ENCODE data around the gene FARP2. TPM values are rescaled to one million over a fixed set of nuclear protein-coding genes. Genes with fewer than 3 reads are reported as not detected.
"Not testable (repeated sequence)": the region's sequence is repeated elsewhere in the genome, so short reads cannot be mapped to it uniquely, and the experiment has no call there.

Gene FARP2
- total RNA-seq, 1 experiment from 2014 or later: 74.5 TPM

- H3K4me1 ChIP-seq (replicated peaks): no peaks in the 10 kb centered on the region
- H3K27me3 ChIP-seq (replicated peaks): no peaks in the 10 kb centered on the region
- peaks cover 95% of the 10 kb centered on the region for H3K36me3 ChIP-seq
- no peaks in the 10 kb centered on the region for H3K9me3 ChIP-seq (replicated peaks)
- DNase-seq (ENCODE audit: low read depth in 1 of 2, low spot score in 2 of 2): no peak
- H3K4me3 ChIP-seq: no peak overlapping the region
- no peak overlapping the region for H3K27ac ChIP-seq
Observed at GRCh38 chr2:241499146-241499965, 143.3 kb downstream of the FARP2 start.

DNA sequence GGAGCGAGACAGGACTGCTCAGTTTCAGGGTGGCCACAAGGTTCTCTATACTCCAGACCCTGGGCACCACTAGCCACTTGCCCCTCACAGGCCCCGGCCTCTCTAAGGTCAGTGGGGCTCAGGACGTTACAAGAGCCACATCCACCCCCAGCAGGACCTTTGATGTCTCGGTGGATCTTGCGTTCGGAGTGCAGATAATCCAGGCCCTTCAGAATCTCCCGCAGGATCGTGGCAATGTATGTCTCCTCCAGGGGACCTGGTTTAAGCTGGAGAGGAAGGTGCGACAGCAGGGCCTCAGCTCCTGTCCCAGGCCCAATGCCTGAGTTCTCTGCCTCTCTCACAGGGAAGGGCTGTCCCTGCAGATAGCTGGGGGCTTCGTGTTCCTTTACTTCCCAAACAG, 143.9 kb downstream of the FARP2 start:
- Histone ChIP-seq H3K36me3 (peaks cover 94% of the 10 kb centered on the region), H3K27me3 (replicated peaks) (no peaks in the 10 kb centered on the region), H3K27ac (no peak overlapping the region), H3K9me3 (replicated peaks) (no peaks in the 10 kb centered on the region), H3K4me3 (no peak overlapping the region), H3K4me1 (replicated peaks) (no peaks in the 10 kb centered on the region)
- DNase-seq (ENCODE audit: low read depth in 1 of 2, low spot score in 2 of 2): no peak

- no peaks in the 10 kb centered on the region for H3K27me3 ChIP-seq (replicated peaks)
- peaks cover 93% of the 10 kb centered on the region for H3K36me3 ChIP-seq
- H3K4me1 ChIP-seq (replicated peaks): peaks cover 2% of the 10 kb centered on the region
- H3K4me3 ChIP-seq: no peak overlapping the region
- H3K9me3 ChIP-seq (replicated peaks): no peaks in the 10 kb centered on the region
- DNase-seq (ENCODE audit: low read depth in 1 of 2, low spot score in 2 of 2): no peak
- no peak overlapping the region for H3K27ac ChIP-seq
Observed at GRCh38 chr2:241500431-241500975, 144.4 kb downstream of the FARP2 start.

- Histone ChIP-seq H3K36me3 (peaks cover 93% of the 10 kb centered on the region), H3K4me1 (replicated peaks) (peaks cover 8% of the 10 kb centered on the region), H3K9me3 (replicated peaks) (no peaks in the 10 kb centered on the region), H3K27me3 (replicated peaks) (no peaks in the 10 kb centered on the region), H3K27ac (no peak overlapping the region), H3K4me3 (no peak overlapping the region)
- DNase-seq (ENCODE audit: low read depth in 1 of 2, low spot score in 2 of 2): no peak
Observed at GRCh38 chr2:241501099-241501541, 145.0 kb downstream of the FARP2 start.

- peaks cover 93% of the 10 kb centered on the region for H3K36me3 ChIP-seq
- no peak for DNase-seq (ENCODE audit: low read depth in 1 of 2, low spot score in 2 of 2)
- H3K9me3 ChIP-seq (replicated peaks): no peaks in the 10 kb centered on the region
- H3K27ac ChIP-seq: no peak overlapping the region
- no peaks in the 10 kb centered on the region for H3K27me3 ChIP-seq (replicated peaks)
- H3K4me1 ChIP-seq (replicated peaks): peaks cover 12% of the 10 kb centered on the region
- H3K4me3 ChIP-seq: no peak overlapping the region
Observed at GRCh38 chr2:241501551-241501950, 145.5 kb downstream of the FARP2 start.

DNA sequence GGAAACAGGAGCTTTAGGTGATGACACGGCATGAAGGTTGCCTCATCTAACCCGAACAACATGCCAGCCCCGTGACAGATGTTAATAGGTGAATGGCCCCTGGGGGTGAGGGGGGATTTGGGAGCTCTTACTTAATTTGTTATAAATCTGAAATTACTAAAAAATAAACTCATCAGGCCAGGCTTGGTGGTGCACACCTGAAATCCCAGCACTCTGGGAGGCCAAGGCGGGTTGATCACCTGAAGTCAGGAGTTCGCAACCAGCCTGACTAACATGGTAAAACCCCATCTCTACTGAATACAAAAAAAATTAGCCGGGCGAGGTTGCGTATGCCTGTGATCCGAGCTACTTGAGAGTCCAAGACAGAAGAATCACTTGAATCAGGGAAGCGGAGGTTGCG, 146.2 kb downstream of the FARP2 start:
- Histone ChIP-seq H3K36me3 (peaks cover 93% of the 10 kb centered on the region), H3K9me3 (replicated peaks) (no peaks in the 10 kb centered on the region), H3K4me3 (no peak overlapping the region), H3K27me3 (replicated peaks) (no peaks in the 10 kb centered on the region), H3K4me1 (replicated peaks) (peaks cover 17% of the 10 kb centered on the region), H3K27ac (no peak overlapping the region)
- no peak for DNase-seq (ENCODE audit: low read depth in 1 of 2, low spot score in 2 of 2)

DNA sequence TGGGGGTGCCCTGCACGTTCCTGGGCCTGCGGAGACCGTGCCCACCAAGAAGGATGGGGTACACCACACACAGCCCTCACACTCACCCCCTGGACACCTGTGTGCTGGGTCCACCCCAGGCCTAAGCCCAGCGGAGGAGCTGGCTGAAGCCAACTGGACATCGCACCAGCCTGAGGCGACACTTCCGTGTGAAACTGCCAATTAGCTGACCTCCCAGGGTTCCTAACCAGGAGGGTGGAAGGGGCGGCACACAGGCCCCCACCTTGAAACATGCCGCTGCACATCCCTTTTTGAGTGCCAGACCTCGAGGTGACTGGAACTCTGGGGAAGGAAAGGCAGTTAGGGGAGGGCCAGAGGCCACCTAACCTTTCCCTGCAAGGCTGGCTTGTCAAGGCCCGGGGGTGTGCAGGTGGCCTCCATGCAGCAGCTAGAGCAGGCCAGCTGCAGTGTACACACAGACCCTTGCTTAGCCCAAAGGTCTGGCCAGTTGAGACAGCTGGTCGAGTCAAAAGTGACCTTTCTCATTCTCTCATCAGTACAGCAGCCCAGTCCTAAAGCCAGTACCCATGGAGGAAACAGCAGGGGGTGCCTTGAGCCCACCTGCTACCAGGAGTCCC, 147.8 kb downstream of the FARP2 start:
- no peaks in the 10 kb centered on the region for H3K27me3 ChIP-seq (replicated peaks)
- peaks cover 85% of the 10 kb centered on the region for H3K36me3 ChIP-seq
- H3K27ac ChIP-seq: no peak overlapping the region
- H3K9me3 ChIP-seq (replicated peaks): no peaks in the 10 kb centered on the region
- DNase-seq (ENCODE audit: low read depth in 1 of 2, low spot score in 2 of 2): no peak
- no peak overlapping the region for H3K4me3 ChIP-seq
- peaks cover 25% of the 10 kb centered on the region for H3K4me1 ChIP-seq (replicated peaks)

DNA sequence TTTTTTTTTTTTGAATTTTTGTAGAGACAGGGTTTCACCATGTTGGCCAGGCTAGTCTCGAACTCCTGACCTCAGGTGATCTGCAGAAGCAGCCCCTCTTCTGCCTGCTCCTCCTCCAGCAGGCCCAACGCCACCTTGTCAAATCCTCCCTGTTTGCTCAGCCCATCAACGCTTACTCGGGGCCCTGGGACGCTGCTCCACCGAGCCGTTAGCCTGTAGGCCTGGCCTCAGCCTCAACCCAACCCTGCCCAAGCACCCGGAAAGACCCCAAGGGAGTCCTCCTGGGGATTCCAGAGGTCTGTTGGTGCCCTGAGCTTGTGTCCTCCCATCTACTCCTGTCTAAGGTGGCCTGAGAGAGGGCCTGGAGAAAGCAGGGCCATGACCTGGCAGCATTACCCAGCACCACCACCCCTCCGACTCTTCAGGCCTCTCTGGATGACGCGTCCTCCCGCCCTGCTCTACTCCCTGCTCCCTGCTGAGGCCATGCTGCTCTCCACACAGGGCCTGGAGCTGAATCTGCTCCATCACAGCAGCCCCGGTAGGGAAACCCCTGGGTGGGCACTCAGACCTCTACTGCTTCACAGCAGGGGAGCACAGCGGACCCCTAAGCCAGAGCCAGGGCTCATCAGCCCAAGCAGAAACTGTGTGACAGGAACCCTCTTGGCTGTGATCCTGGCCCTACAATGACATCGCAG, 149.1 kb downstream of the FARP2 start:
- H3K36me3 ChIP-seq: peaks cover 71% of the 10 kb centered on the region
- H3K9me3 ChIP-seq (replicated peaks): no peaks in the 10 kb centered on the region
- no peak overlapping the region for H3K27ac ChIP-seq
- H3K4me1 ChIP-seq (replicated peaks): peaks cover 29% of the 10 kb centered on the region
- DNase-seq (ENCODE audit: low read depth in 1 of 2, low spot score in 2 of 2): no peak
- no peaks in the 10 kb centered on the region for H3K27me3 ChIP-seq (replicated peaks)
- no peak overlapping the region for H3K4me3 ChIP-seq

- Histone ChIP-seq H3K27me3 (replicated peaks) (no peaks in the 10 kb centered on the region), H3K27ac (no peak overlapping the region)
- DNase-seq (ENCODE audit: low read depth in 1 of 2, low spot score in 2 of 2): no peak
Observed at GRCh38 chr2:241505781-241506201, 149.7 kb downstream of the FARP2 start.

DNA sequence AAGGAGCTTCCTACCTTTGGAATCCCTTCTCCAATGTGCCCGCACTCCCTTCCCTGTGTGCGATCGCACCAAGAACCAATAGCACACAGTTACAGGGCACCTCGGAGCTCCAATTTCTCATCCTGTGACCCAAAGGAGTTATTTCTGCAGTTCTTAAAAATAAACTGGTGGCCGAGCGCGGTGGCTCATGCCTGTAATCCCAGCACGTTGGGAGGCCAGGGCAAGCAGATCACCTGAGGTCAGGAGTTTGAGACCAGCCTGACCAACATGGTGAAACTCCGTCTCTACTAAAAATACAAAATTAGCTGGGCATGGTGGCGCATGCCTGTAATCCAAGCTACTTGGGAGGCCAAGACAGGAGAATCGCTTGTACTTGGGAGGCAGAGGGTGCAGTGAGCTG, 150.2 kb downstream of the FARP2 start:
- not testable (repeated sequence) for DNase-seq (ENCODE audit: low read depth in 1 of 2, low spot score in 2 of 2); H3K9me3 ChIP-seq (replicated peaks); H3K27me3 ChIP-seq (replicated peaks); H3K27ac ChIP-seq
- peak overlapping the region; percentile 87 for H3K4me3 ChIP-seq
- H3K36me3 ChIP-seq: peaks cover 60% of the 10 kb centered on the region
- H3K4me1 ChIP-seq (replicated peaks): peaks cover 29% of the 10 kb centered on the region

More at GRCh38 chr2:241505781-241506201, 149.7 kb downstream of the FARP2 start:
- peaks cover 66% of the 10 kb centered on the region for H3K36me3 ChIP-seq
- H3K9me3 ChIP-seq (replicated peaks): no peaks in the 10 kb centered on the region
- H3K4me1 ChIP-seq (replicated peaks): peaks cover 29% of the 10 kb centered on the region
- no peak overlapping the region for H3K4me3 ChIP-seq

DNA sequence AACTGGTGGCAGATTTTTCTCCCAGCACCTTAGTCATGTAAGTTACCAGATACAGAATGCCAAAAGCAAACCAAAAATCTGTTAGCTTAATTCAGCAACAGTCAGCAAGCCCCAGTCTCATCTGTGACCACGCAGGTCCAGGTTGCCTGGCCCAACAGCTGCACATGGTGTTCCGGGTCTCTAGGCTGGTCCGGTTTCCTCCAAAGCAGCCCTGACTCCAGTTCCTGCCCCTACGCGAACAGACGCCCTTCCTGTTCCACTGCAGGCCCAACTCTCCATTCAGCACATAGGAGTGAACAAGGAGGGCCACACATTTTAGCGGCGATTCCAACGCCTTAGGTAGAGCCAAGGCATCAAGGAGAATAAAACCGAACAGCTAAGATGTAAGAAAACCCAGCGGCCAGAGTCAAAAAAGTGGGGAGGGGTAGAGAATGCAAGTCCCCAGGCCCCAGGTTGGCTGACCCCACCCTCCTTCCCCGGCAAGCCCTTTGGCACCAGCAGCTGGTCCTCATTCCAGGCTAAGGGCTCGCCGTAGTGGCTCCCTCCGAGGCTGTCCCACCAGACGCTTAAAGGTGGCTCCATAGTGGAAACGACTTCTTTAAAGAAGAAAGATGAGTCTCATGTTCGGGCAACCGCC, 150.8 kb downstream of the FARP2 start:
- no peaks in the 10 kb centered on the region for H3K27me3 ChIP-seq (replicated peaks)
- H3K4me1 ChIP-seq (replicated peaks): peaks cover 29% of the 10 kb centered on the region
- H3K36me3 ChIP-seq: peaks cover 55% of the 10 kb centered on the region
- peak in 1 of 2 experiments; percentile 29 for DNase-seq (ENCODE audit: low read depth in 1 of 2, low spot score in 2 of 2)
- no peaks in the 10 kb centered on the region for H3K9me3 ChIP-seq (replicated peaks)
- peak overlapping the region; percentile 87 for H3K4me3 ChIP-seq
- H3K27ac ChIP-seq: peak overlapping the region; percentile 43; the same call in 1 of the 2 replicates

DNA sequence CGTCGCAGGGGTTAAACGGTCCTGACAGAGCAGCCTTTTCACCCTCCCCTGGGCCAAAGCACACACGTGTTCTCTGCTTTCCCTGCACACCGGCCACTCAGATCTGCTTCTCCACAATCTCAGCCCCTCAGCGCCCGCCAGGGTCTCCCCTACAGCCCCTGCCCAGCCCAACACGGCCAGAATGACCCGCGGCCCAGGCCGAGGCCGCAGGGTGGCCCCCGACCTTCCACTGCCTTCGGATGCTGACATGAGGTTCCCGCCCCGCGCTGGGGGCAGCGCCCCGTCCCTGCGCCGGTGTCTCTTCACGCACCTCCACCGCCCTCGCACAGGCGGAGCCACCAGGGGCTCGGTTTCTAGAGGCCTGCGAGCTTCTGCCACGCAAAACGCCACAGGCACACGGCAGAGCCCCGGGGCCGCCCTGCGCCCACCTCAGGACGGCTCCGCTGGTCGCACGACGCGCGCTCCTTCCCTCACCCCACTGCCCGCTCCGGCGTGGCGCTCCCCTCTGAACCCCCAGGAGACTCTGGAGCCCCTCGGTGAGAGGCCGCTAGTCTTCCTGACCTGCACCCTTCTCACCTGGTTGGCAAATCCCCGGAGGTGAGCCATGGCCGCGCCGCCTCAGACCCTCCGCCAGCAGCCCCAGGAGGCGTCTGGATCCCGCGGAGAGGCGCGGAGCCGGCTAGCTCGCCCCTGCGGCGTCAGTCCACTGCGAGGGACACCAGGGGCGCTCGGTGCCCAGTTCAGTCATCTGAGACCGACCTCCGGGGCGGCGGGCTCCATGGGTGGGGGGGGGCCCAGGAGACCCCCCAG, 151.6 kb downstream of the FARP2 start:
- peak overlapping the region; percentile 43 for H3K27ac ChIP-seq
- H3K4me3 ChIP-seq: peak overlapping the region; percentile 87
- H3K4me1 ChIP-seq (replicated peaks): peaks cover 29% of the 10 kb centered on the region
- H3K9me3 ChIP-seq (replicated peaks): no peaks in the 10 kb centered on the region
- H3K36me3 ChIP-seq: peaks cover 48% of the 10 kb centered on the region
- DNase-seq (ENCODE audit: low read depth in 1 of 2, low spot score in 2 of 2): peak; percentile 75 to 78
- no peaks in the 10 kb centered on the region for H3K27me3 ChIP-seq (replicated peaks)

Data from SJSA1 (cell line).